K562 (cell line): ENCODE results near the gene CDC25B. TPM values are rescaled to one million over a fixed set of nuclear protein-coding genes. Genes with fewer than 3 reads are reported as not detected.
A peak's percentile ranks its signal among the peaks of the same experiment; 100 is the strongest.

Experiments used
- ATAC-seq: fragments of 200-7000 bp; cut with Tn5 transposase; 3 replicates; pipeline ENCODE4 v1.9.1; 2020; ENCODE audit warnings: moderate library complexity
- BruUV-seq: library from RNA; stranded (reverse); fragments of 400-500 nt; replicated peaks from 2 replicates; lab custom pipeline; 2021; lab: Mats Ljungman, UMichigan
- CTCF ChIA-PET: fragments of 300-600 bp; formaldehyde crosslinking; extraction: SDS; loops from one replicate; lab custom pipeline; 2021; ENCODE audit warnings: low intra/inter-chr PET ratio; lab: Yijun Ruan, JAX
- POLR2A ChIA-PET: fragments of 300-600, 350-650 bp; sonication (Branson Sonifier 250); formaldehyde crosslinking; extraction: SDS; loops from one replicate; lab custom pipeline; 2021; ENCODE audit warnings: antibody characterized with exemption, inconsistent platforms; lab: Yijun Ruan, JAX
- DNase-seq, 4 experiments: peaks; one replicate each; pipeline versions ENCODE4 v3.0.0 to v3.0.0-alpha.2; 2011 to 2018; ENCODE audit warnings: low spot score in 3 of 4, mixed read lengths in 3 of 4; ENCODE audit errors: extremely low read depth in 1 of 4
- FAIRE-seq: peaks from 2 replicates; lab custom pipeline; 2011; peaks lifted over from hg19 to GRCh38; lab: Jason Lieb, UNC
- H2AFZ ChIP-seq: 2 replicates; pipeline ENCODE4 v1.6.0; 2011; ENCODE audit warnings: low read depth, low read length, control low read depth, inconsistent platforms
- H3K27ac ChIP-seq: fragments of 200-600 bp; 3 replicates; pipeline ENCODE4 v1.8.0; 2011; ENCODE audit warnings: low read depth, mild to moderate bottlenecking, control low read depth, inconsistent platforms, low read length, moderate library complexity, mixed read lengths; ENCODE audit errors: extremely low read depth
- H3K27me3 ChIP-seq, 2 experiments: fragments of 300-600 bp in 1 of 2; 2 replicates in 1 of 2; 3 replicates in 1 of 2; pipeline versions ENCODE4 v1.6.0 to v1.8.0; 2011; ENCODE audit warnings: inconsistent platforms in 2 of 2, low read length in 2 of 2, mild to moderate bottlenecking in 1 of 2, mixed read lengths in 1 of 2, moderate library complexity in 1 of 2; ENCODE audit not compliant: control insufficient read depth in 2 of 2, insufficient read depth in 2 of 2
- H3K36me3 ChIP-seq: fragments of 300-600 bp; 3 replicates; pipeline ENCODE4 v1.8.0; 2011; ENCODE audit warnings: mild to moderate bottlenecking, low read length, inconsistent platforms; ENCODE audit not compliant: control insufficient read depth, insufficient read depth
- H3K4me1 ChIP-seq, 2 experiments: fragments of 200-600 bp in 1 of 2; replicated peaks in 1 of 2; 2 replicates in 1 of 2; 3 replicates in 1 of 2; pipeline versions ENCODE4 v1.5.1 to v1.8.0; 2011; ENCODE audit warnings: inconsistent platforms in 2 of 2, low read length in 2 of 2, mild to moderate bottlenecking in 1 of 2, mixed read lengths in 1 of 2, moderate library complexity in 1 of 2; ENCODE audit not compliant: control insufficient read depth in 2 of 2, insufficient read depth in 2 of 2
- H3K4me2 ChIP-seq: 2 replicates; pipeline ENCODE4 v1.6.1; 2011; ENCODE audit warnings: low read length, control low read depth, inconsistent platforms, mixed read lengths; ENCODE audit not compliant: insufficient read depth
- H3K4me3 ChIP-seq: fragments of 200-600 bp; sonication (generic), shearing (Covaris generic); 2 replicates; pipeline ENCODE4 v1.5.1; 2016; ENCODE audit warnings: control low read depth, inconsistent platforms
- H3K79me2 ChIP-seq: fragments of 200-600 bp; 3 replicates; pipeline ENCODE4 v1.8.0; 2011; ENCODE audit warnings: low read length, inconsistent platforms; ENCODE audit not compliant: control insufficient read depth, insufficient read depth
- H3K9ac ChIP-seq, 2 experiments: 2 replicates each; pipeline versions ENCODE4 v1.6.0 to v1.6.1; 2011; ENCODE audit warnings: low read depth in 2 of 2, low read length in 2 of 2, control low read depth in 1 of 2, inconsistent platforms in 1 of 2, mild to moderate bottlenecking in 1 of 2, mixed read lengths in 1 of 2; ENCODE audit not compliant: insufficient read depth in 1 of 2
- H3K9me1 ChIP-seq: one replicate; pipeline ENCODE4 v1.6.0; 2011; ENCODE audit warnings: inconsistent platforms, mild to moderate bottlenecking, low read length, moderate library complexity; ENCODE audit not compliant: control insufficient read depth, insufficient read depth
- H3K9me3 ChIP-seq: replicated peaks from 2 replicates; pipeline ENCODE4 v1.5.1; 2011; ENCODE audit warnings: low read depth, low read length, inconsistent platforms; ENCODE audit not compliant: control insufficient read depth, insufficient read depth
- H4K20me1 ChIP-seq: replicated peaks from 2 replicates; pipeline ENCODE4 v1.6.1; 2011; ENCODE audit warnings: low read length, inconsistent platforms, mixed read lengths; ENCODE audit not compliant: control insufficient read depth, insufficient read depth
- CBFA2T2 ChIP-seq: fragments of 450-650 bp; conservative IDR thresholded peaks from 2 replicates; pipeline ENCODE4 v1.6.1; 2017; ENCODE audit warnings: mild to moderate bottlenecking
- CBX8 ChIP-seq: fragments of 200-600 bp; sonication (generic); IDR thresholded peaks from 2 replicates; pipeline ENCODE4 v1.6.1; 2012; ENCODE audit warnings: borderline replicate concordance, mixed run types, low read depth, mild to moderate bottlenecking, moderate library complexity, mixed read lengths, low read length, control low read depth, inconsistent platforms; ENCODE audit not compliant: poor library complexity, severe bottlenecking; ENCODE audit errors: extremely low read depth
- CREM ChIP-seq: IDR thresholded peaks from 2 replicates; pipeline ENCODE4 v1.6.1; 2014; ENCODE audit warnings: antibody characterized with exemption, low read depth
- FUS ChIP-seq: fragments of 200-400 bp; formaldehyde crosslinking; optimal IDR thresholded peaks from 2 replicates; pipeline ENCODE3; 2017; ENCODE audit warnings: low read depth, low read length
- GTF2F1 ChIP-seq: IDR thresholded peaks from 2 replicates; pipeline ENCODE4 v1.6.1; 2011; ENCODE audit warnings: low read depth, low read length, improper control_type of control experiment
- HDAC6 ChIP-seq: IDR thresholded peaks from 2 replicates; pipeline ENCODE4 v1.6.1; 2012; ENCODE audit warnings: low read depth, mild to moderate bottlenecking, control low read depth, inconsistent platforms, low read length, moderate library complexity
- IRF2 ChIP-seq: sonication (generic); formaldehyde crosslinking; IDR thresholded peaks from 2 replicates; pipeline ENCODE4 v1.8.1; 2022; ENCODE audit warnings: mild to moderate bottlenecking, missing genetic modification reagents
- KDM2B ChIP-seq: fragments of 250-450 bp; sonication (Bioruptor Pico); IDR thresholded peaks from 2 replicates; pipeline ENCODE4 v1.8.0; 2021; ENCODE audit warnings: mild to moderate bottlenecking, moderate library complexity
- MBD2 ChIP-seq: sonication (generic); IDR thresholded peaks from 2 replicates; pipeline ENCODE4 v1.6.1; 2016; ENCODE audit warnings: low read depth, borderline replicate concordance
- MECOM ChIP-seq: fragments of 250-450 bp; sonication (Bioruptor Pico); IDR thresholded peaks from 2 replicates; pipeline ENCODE4 v1.8.0; 2022; ENCODE audit warnings: inconsistent platforms
- NBN ChIP-seq: fragments of 450-650 bp; IDR thresholded peaks from 2 replicates; pipeline ENCODE4 v1.6.1; 2016; ENCODE audit warnings: low read depth, mild to moderate bottlenecking
- NCOR1 ChIP-seq: fragments of 450-650 bp; IDR thresholded peaks from 2 replicates; pipeline ENCODE4 v1.6.1; 2016; ENCODE audit warnings: mild to moderate bottlenecking, moderate library complexity
- NFIX ChIP-seq: fragments of 250-450 bp; sonication (Bioruptor Pico); IDR thresholded peaks from 2 replicates; pipeline ENCODE4 v1.4.0; 2020; ENCODE audit warnings: low read depth, mild to moderate bottlenecking, moderate library complexity
- POLR2AphosphoS2 ChIP-seq: IDR thresholded peaks from 2 replicates; pipeline ENCODE4 v1.6.1; 2012; ENCODE audit warnings: low read length, improper control_type of control experiment
- PTBP1 ChIP-seq: fragments of 200-400 bp; formaldehyde crosslinking; IDR thresholded peaks from 2 replicates; pipeline ENCODE4 v1.6.1; 2017; ENCODE audit warnings: low read depth, low read length
- SMAD1 ChIP-seq: fragments of 150-350 bp; IDR thresholded peaks from 2 replicates; pipeline ENCODE4 v1.6.1; 2014; ENCODE audit warnings: low read length, low read depth; ENCODE audit not compliant: partially characterized antibody
- ZBTB1 ChIP-seq: sonication (generic); formaldehyde crosslinking; IDR thresholded peaks from 2 replicates; pipeline ENCODE4 v1.8.1; 2023; ENCODE audit warnings: missing genetic modification reagents, low read depth, mild to moderate bottlenecking, borderline replicate concordance
- ZNF699 ChIP-seq: fragments of 250-450 bp; sonication (Bioruptor Pico); IDR thresholded peaks from 2 replicates; pipeline ENCODE4 v1.8.0; 2021; ENCODE audit warnings: mild to moderate bottlenecking, moderate library complexity; ENCODE audit not compliant: insufficient replicate concordance
- WGBS: fragments of 100-300 bp; shearing (Covaris generic); methylation state at CpG from one replicate; pipeline ENCODE4 v1.1.6; 2016; ENCODE audit warnings: low coverage, mixed read lengths; ENCODE audit not compliant: insufficient coverage; ENCODE audit errors: missing lambda C conversion rate; 5-methylcytosine and 5-hydroxymethylcytosine counted together
- in situ Hi-C: fragments of 300-500 bp; cut with MboI; formaldehyde crosslinking; loops from 4 replicates; pipeline ENCODE4 v1.15.0; 2018; ENCODE audit warnings: inconsistent platforms, mixed read lengths
- intact Hi-C: fragments of 100-400 bp; cut with micrococcal nuclease; formaldehyde crosslinking; loops from 2 replicates; pipeline ENCODE4 v1.14.2; 2022
- polyA plus RNA-seq, 8 experiments: library from polyadenylated mRNA; depleted of rRNA in 4 of 8; stranded (reverse) in 5 of 8; unstranded in 3 of 8; fragments of >200 nt; fragmentation: Nextera tagmentation in 2 of 8; fragmentation: Illumina TruSeq in 1 of 8; extraction: Ambion mirVana in 2 of 8; extraction: Trizol in 1 of 8; gene quantifications; 2 replicates each; pipeline versions ENCODE4 v1.2.1 to v1.2.3, GENCODE V29; 2011 to 2014; ENCODE audit warnings: inconsistent platforms in 1 of 8, missing spikeins in 1 of 8
- total RNA-seq, 7 experiments: library from RNA; depleted of rRNA in 6 of 7; stranded (reverse); fragments of >200 nt in 6 of 7; fragmentation: Illumina TruSeq in 2 of 7; extraction: Trizol in 2 of 7; gene quantifications; 2 replicates each; pipeline versions ENCODE4 v1.2.1 to v1.2.3, GENCODE V29; 2011 to 2021; ENCODE audit warnings: low replicate concordance in 1 of 7
- TF ChIP-seq, protein P1 (sequence below): fragments of 450-650 bp; formaldehyde crosslinking; IDR thresholded peaks from 2 replicates; pipeline ENCODE4 v1.4.0; 2020; ENCODE audit warnings: mild to moderate bottlenecking
- TF ChIP-seq, protein P2 (sequence below): IDR thresholded peaks from 2 replicates; pipeline ENCODE4 v1.6.1; 2012; ENCODE audit warnings: low read depth, low read length, improper control_type of control experiment, borderline replicate concordance

Gene CDC25B
- total and polyA plus RNA-seq, 9 of the 15 experiments (the other 6 are each of a cell fraction or from before 2014, with no cell fraction given), result 2.3 to 35.7 (median 9.5) TPM

GRCh38 chr20:3826420-3826819, 30.3 kb downstream of the CDC25B start:
- BruUV-seq, result no TSS peak
- FAIRE-seq, result no peak
- peak overlapping the region in 1 of 2 experiments; percentile 17; a peak in 1 of 4 replicates for H3K9ac ChIP-seq

DNA sequence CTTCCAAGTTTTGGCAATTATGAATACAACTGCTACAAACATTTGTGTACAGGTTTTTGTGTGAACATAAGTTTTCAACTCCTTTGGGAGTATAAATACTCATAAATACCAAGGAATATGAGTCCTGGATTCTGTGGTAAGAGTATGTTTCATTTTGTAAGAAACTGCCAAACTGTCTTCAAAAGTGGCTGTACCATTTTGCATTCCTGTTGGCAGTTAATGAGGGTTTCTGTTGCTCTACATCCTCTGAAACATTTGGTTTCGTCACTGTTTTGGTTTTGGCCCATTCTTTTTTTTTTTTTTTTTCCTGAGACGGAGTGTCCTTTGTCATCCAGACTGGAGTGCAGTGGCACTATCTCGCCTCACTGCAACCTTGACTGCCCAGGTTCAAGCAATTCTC, 32.7 kb downstream of the CDC25B start:
- in situ Hi-C loops, result no loop called here
- WGBS, result 50% methylated on average over 2 of the region's 3 CpGs
- TF ChIP-seq IRF2 (no peak), MECOM (CRISPR knock-in tag) (no peak), HDAC6 (no peak), POLR2AphosphoS2 (no peak), PTBP1 (no peak), FUS (no peak), CBFA2T2 (no peak), KDM2B (CRISPR knock-in tag) (no peak)
- TF ChIP-seq, protein P1, sequence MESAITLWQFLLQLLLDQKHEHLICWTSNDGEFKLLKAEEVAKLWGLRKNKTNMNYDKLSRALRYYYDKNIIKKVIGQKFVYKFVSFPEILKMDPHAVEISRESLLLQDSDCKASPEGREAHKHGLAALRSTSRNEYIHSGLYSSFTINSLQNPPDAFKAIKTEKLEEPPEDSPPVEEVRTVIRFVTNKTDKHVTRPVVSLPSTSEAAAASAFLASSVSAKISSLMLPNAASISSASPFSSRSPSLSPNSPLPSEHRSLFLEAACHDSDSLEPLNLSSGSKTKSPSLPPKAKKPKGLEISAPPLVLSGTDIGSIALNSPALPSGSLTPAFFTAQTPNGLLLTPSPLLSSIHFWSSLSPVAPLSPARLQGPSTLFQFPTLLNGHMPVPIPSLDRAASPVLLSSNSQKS (CRISPR knock-in tag), result no peak
- TF ChIP-seq, protein P2, sequence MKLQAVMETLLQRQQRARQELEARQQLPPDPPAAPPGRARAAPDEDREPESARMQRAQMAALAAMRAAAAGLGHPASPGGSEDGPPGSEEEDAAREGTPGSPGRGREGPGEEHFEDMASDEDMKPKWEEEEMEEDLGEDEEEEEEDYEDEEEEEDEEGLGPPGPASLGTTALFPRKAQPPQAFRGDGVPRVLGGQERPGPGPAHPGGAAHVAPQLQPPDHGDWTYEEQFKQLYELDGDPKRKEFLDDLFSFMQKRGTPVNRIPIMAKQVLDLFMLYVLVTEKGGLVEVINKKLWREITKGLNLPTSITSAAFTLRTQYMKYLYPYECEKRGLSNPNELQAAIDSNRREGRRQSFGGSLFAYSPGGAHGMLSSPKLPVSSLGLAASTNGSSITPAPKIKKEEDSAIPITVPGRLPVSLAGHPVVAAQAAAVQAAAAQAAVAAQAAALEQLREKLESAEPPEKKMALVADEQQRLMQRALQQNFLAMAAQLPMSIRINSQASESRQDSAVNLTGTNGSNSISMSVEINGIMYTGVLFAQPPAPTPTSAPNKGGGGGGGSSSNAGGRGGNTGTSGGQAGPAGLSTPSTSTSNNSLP, result no peak

More at GRCh38 chr20:3826420-3826819, 30.3 kb downstream of the CDC25B start:
- Histone ChIP-seq H3K79me2 (0 out of 3 replicates have a peak, but pooled peaks cover 6% of the 10 kb centered on the region), H3K9me1 (no peaks in the 10 kb centered on the region), H3K27ac (no peak overlapping the region), H2AFZ (no peak overlapping the region), H3K4me3 (no peak overlapping the region), H3K9me3 (no peaks in the 10 kb centered on the region), H3K4me1 (peaks cover 1 to 4% of the 10 kb centered on the region in 2 experiments; a peak in 3 of 5 replicates), H3K27me3 (no peaks in the 10 kb centered on the region), H3K36me3 (peaks cover 22% of the 10 kb centered on the region; the same call in 2 of the 3 replicates), H4K20me1 (no peaks in the 10 kb centered on the region), H3K4me2 (no peak overlapping the region)
- WGBS, result 35% methylated on average over 4 of the region's 4 CpGs
- DNase-seq (no peak), ATAC-seq (no peak; the same call in 1 of the 3 replicates)
- POLR2A ChIA-PET, result interaction anchor here (0.6 to 1.1 kb wide), 5 partner anchors 9 to 13 kb away, joined by 3 to 4 read pairs (median 3); no protein-coding TSS in a partner anchor
- TF ChIP-seq CBX8 (no peak), NBN (no peak), SMAD1 (no peak), ZNF699 (CRISPR knock-in tag) (no peak), ZBTB1 (CRISPR knock-in tag) (no peak), NFIX (CRISPR knock-in tag) (no peak), NCOR1 (no peak), MBD2 (no peak), CREM (no peak), GTF2F1 (no peak)
- in situ Hi-C loops, result no loop called here
- intact Hi-C loops, result no loop called here
- CTCF ChIA-PET, result no interaction called here

More for the DNA sequence above, 32.7 kb downstream of the CDC25B start:
- no peaks in the 10 kb centered on the region for H3K9me1 ChIP-seq
- no TSS peak for BruUV-seq
- no peaks in the 10 kb centered on the region for H3K9me3 ChIP-seq
- H3K27me3 ChIP-seq, result no peaks in the 10 kb centered on the region
- ChIA-PET CTCF (no interaction called here), POLR2A (no interaction called here)
- no peak overlapping the region for H2AFZ ChIP-seq
- intact Hi-C loops, result no loop called here
- ATAC-seq (no peak), FAIRE-seq (no peak), DNase-seq (no peak)
- H4K20me1 ChIP-seq, result no peaks in the 10 kb centered on the region
- H3K79me2 ChIP-seq, result no peaks in the 10 kb centered on the region
- H3K4me1 ChIP-seq, result peaks cover 0 to 3% of the 10 kb centered on the region in 2 experiments; a peak in 2 of 5 replicates
- no peak overlapping the region for H3K9ac ChIP-seq
- H3K27ac ChIP-seq, result no peak overlapping the region
- peaks cover 8% of the 10 kb centered on the region; the same call in 1 of the 3 replicates for H3K36me3 ChIP-seq
- no peak overlapping the region for H3K4me2 ChIP-seq
- no peak overlapping the region for H3K4me3 ChIP-seq
